IgD-negative memory B cell (primary cell): ENCODE measurements around the gene KIN. TPM values are rescaled to one million over a fixed set of nuclear protein-coding genes. Genes with fewer than 3 reads are reported as not detected.
"Not testable (repeated sequence)": the region's sequence is repeated elsewhere in the genome, so short reads cannot be mapped to it uniquely, and the experiment has no call there.

Source experiments
- H3K27ac Mint-ChIP-seq, 3 donors: one replicate each; pipeline ENCODE4 v1.8.0; 2020 to 2022; ENCODE audit warnings: mild to moderate bottlenecking in 3 of 3, mixed read lengths in 3 of 3, moderate library complexity in 1 of 3
- H3K27me3 Mint-ChIP-seq: one replicate; pipeline ENCODE4 v1.8.0; 2021; ENCODE audit warnings: mixed read lengths
- H3K36me3 Mint-ChIP-seq: one replicate; pipeline ENCODE4 v1.8.0; 2020; ENCODE audit warnings: mild to moderate bottlenecking, mixed read lengths
- H3K4me1 Mint-ChIP-seq, 3 donors: one replicate each; pipeline ENCODE4 v1.8.0; 2020 to 2022; ENCODE audit warnings: mixed read lengths in 3 of 3, mild to moderate bottlenecking in 1 of 3
- H3K4me3 Mint-ChIP-seq, 4 donors: one replicate each; pipeline ENCODE4 v1.8.0; 2020 to 2022; ENCODE audit warnings: mild to moderate bottlenecking in 4 of 4, mixed read lengths in 4 of 4, moderate library complexity in 3 of 4
- H3K9me3 Mint-ChIP-seq, 3 donors: one replicate each; pipeline ENCODE4 v1.8.0; 2020 to 2021; ENCODE audit warnings: mixed read lengths in 3 of 3, mild to moderate bottlenecking in 1 of 3
- polyA plus RNA-seq: library from polyadenylated mRNA; unstranded; fragments of 300-500 nt; fragmentation: Illumina TruSeq; gene quantifications from one replicate; pipeline ENCODE4 v1.2.3, GENCODE V29; 2021

KIN gene
- polyA plus RNA-seq, 1 donor from 2014 or later = 5.6 TPM

DNA sequence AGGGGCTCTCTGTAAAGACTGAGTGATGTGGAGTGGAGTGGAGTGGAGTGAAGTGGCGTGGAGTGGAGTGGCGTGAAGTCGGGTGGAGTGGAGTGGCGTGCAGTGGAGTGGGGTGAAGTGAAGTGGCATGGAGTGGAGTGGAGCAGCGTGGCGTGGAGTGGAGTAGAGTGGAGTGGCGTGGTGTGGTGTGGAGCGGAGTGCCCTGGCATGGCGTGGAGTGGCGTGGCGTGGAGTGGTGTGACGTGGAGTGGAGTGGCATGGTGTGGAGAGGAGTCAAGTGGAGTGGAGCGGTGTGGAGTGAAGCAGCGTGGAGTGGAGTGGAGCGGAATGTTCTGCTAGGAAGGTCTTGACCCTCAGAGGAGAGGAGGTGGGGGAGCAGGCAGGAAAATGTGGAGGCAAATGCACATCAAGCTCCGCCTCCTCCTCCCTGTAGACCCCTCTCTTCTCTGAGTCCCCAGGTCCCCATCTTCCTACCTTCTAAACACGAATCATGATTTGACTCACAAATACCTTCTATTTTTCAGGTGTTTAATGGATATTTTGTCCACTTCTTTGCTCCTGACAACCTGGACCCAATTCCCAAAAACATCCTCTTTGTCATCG, 64.8 kb downstream of the KIN start:
- Mint-ChIP-seq H3K36me3 (no peaks in the 10 kb centered on the region), H3K9me3 (peaks cover 0 to 2% (median 0%) of the 10 kb centered on the region in 3 donors), H3K27ac (no peak overlapping the region), H3K4me1 (no peaks in the 10 kb centered on the region), H3K4me3 (no peak overlapping the region), H3K27me3 (peaks cover 2% of the 10 kb centered on the region)

DNA sequence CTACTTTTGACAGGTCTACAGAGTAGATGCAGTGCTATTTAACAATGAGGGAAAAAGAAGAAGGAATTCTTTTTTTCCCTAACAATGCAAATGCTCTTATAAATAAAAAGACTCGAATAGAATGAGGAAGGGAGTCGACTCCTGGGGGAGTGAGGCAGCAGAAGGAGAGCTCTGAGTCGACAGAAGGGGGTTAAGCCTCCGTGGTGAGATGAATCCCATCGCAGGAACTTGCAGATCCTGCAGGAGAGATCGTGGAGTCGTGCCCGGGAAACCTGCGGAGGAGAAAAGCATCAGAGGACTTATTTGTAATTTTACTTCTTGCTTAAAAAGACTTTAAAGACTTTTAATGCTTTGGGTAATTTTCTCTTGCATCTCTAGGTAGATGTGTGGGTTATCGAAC, 67.3 kb downstream of the KIN start:
- Mint-ChIP-seq H3K4me1 (no peaks in the 10 kb centered on the region), H3K36me3 (no peaks in the 10 kb centered on the region), H3K4me3 (no peak overlapping the region), H3K9me3 (peaks cover 0 to 2% (median 0%) of the 10 kb centered on the region in 3 donors), H3K27ac (no peak overlapping the region), H3K27me3 (peaks cover 4% of the 10 kb centered on the region)

GRCh38 chr10:7718685-7719084, 69.1 kb downstream of the KIN start:
- Mint-ChIP-seq H3K27ac (no peak overlapping the region), H3K4me3 (no peak overlapping the region), H3K27me3 (peaks cover 7% of the 10 kb centered on the region), H3K9me3 (peaks cover 0 to under 1% (median 0%) of the 10 kb centered on the region in 3 donors), H3K4me1 (no peaks in the 10 kb centered on the region), H3K36me3 (no peaks in the 10 kb centered on the region)

DNA sequence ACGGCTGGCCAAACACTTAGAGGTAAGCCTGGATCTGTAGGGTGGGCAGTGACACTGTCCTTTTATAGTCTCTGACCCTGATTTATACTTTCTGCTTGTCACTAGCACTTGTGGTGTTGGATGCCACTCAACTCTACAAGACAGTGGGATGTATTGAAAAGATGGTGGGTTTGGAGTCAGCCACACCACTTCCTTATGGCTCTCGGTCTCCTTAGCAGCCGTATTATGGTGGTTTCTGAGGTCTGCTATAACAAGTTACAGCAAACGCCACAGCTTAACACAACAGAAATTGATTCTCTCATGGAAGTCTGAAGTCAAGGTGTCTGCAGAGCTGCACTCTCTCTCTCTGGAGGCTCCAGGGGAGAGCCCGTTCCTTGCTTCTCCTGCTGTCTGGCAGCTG, 70.0 kb downstream of the KIN start:
- H3K27ac Mint-ChIP-seq = no peak overlapping the region
- H3K9me3 Mint-ChIP-seq = no peaks in the 10 kb centered on the region
- peaks cover 7% of the 10 kb centered on the region for H3K27me3 Mint-ChIP-seq
- H3K4me1 Mint-ChIP-seq = no peaks in the 10 kb centered on the region
- H3K4me3 Mint-ChIP-seq = peak overlapping the region in 1 of 4 donors; percentile 48
- no peaks in the 10 kb centered on the region for H3K36me3 Mint-ChIP-seq

GRCh38 chr10:7715515-7715914, 72.3 kb downstream of the KIN start:
- Mint-ChIP-seq H3K4me3 (no peak overlapping the region), H3K27me3 (peaks cover 7% of the 10 kb centered on the region), H3K27ac (no peak overlapping the region), H3K36me3 (no peaks in the 10 kb centered on the region), H3K9me3 (peaks cover 0 to 4% (median 3%) of the 10 kb centered on the region in 3 donors), H3K4me1 (no peaks in the 10 kb centered on the region)

GRCh38 chr10:7711075-7711474, 76.7 kb downstream of the KIN start:
- not testable (repeated sequence) for H3K9me3 Mint-ChIP-seq, H3K4me3 Mint-ChIP-seq, H3K27me3 Mint-ChIP-seq, H3K4me1 Mint-ChIP-seq, H3K27ac Mint-ChIP-seq, H3K36me3 Mint-ChIP-seq

- Mint-ChIP-seq H3K4me1 (no peaks in the 10 kb centered on the region), H3K9me3 (peaks cover 0 to 4% (median 3%) of the 10 kb centered on the region in 3 donors), H3K27ac (no peak overlapping the region), H3K4me3 (no peak overlapping the region), H3K36me3 (no peaks in the 10 kb centered on the region), H3K27me3 (peaks cover 10% of the 10 kb centered on the region)
Observed at GRCh38 chr10:7710446-7710845, 77.3 kb downstream of the KIN start.

DNA sequence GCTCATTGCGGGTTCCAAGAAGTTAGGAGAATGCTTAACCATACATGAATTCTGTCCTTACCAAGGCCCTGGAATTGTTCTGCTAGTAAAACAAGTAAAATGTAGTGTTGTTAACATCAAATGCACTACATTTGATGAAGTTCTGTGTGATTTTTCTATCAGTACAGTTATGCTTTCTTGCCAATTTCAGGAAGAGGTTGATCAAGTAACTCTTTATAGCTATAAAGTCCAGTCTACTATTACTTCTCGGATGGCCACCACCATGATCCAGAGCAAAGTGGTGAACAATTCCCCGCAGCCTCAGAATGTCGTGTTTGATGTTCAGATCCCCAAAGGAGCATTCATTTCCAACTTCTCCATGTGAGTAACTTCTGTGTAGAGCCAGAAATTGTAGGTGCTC, 79.0 kb downstream of the KIN start:
- Mint-ChIP-seq H3K27ac (no peak overlapping the region), H3K9me3 (peaks cover 0 to 4% (median 4%) of the 10 kb centered on the region in 3 donors), H3K4me3 (no peak overlapping the region), H3K36me3 (no peaks in the 10 kb centered on the region), H3K27me3 (peaks cover 8% of the 10 kb centered on the region), H3K4me1 (no peaks in the 10 kb centered on the region)

DNA sequence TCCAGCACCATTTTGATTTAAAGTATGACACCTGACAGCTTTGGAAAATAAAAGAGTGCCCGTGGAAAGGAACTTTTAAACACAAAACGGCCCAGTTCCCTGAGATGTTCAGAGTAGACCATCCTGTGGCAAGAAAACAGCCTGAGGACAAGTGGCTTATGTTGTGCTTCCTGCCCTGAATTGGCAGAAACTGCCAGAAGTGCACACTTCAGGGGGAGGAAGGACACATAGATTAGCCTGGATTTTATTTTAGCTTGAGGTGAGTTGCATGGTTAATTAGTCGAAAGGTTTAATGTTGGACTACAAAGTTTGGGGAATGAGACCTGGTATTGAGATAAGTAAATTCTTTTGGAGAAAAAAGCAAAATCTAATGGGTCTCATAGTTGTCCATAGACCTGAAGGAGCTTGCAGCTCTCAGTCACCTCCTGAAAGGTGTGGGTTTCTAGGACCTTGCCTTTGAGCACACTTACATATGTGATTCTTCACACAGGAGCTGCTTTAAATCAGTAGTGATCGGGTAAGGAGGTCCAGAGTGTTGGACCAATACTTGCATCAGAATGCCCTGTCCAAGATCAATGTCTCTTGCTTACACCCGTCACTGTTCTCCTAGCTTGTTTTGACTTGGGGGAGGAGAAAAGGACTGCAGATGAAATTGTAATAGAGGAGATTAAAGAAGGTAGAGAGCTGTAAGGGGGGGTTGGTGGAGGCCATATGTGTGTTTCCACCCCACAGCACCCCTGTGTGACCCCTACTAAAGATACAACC, 79.8 kb downstream of the KIN start:
- Mint-ChIP-seq H3K27ac (no peak overlapping the region), H3K27me3 (peaks cover 11% of the 10 kb centered on the region), H3K9me3 (peaks cover 0 to 4% (median 4%) of the 10 kb centered on the region in 3 donors), H3K4me1 (no peaks in the 10 kb centered on the region), H3K36me3 (no peaks in the 10 kb centered on the region), H3K4me3 (no peak overlapping the region)

DNA sequence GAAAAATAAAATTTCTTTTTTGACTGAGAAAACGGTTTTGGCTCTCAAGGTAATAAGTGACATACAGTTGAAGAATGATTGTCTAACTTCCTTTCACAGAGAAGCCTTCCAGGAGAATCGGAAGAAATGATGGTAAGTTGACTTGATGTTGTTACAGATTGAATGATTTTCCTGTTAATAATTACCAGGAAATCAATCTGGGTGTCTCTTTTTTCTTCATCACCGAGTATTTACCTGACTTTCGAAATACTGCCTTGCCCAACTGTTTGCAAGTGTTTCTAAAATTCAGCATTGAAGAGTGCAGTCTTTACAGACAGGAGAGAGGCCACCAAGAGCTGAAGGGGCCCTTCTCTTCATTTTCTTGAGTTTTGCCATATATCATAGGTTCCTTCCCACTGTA, 80.7 kb downstream of the KIN start:
- Mint-ChIP-seq H3K9me3 (peaks cover 0 to 4% (median 4%) of the 10 kb centered on the region in 3 donors), H3K4me3 (no peak overlapping the region), H3K36me3 (no peaks in the 10 kb centered on the region), H3K4me1 (no peaks in the 10 kb centered on the region), H3K27ac (no peak overlapping the region), H3K27me3 (peaks cover 11% of the 10 kb centered on the region)

DNA sequence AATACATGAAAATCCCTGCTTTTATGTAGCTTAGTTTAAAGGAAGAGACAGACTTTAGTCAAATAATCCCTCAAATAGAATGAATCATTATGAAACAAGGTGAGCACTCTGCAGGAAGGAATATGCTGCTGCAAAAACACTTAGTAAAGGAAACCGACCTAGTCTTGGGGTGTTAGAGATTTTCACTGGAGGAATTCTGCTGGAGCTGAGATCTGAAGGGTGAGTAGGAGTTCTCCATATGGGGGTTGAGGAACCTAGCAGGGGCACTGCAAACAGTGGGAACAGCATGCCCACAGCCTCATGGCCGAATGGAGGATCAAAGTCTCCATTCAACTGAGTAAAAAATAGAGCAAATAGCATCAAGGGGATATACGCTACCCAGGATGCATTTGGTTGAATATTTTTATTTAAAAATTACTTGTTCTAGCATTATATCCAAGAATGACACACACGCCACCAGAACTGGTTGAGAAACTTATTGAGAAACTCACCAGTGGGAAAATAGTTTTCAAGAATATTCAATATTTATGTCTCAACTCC, 81.2 kb downstream of the KIN start:
- H3K4me1 Mint-ChIP-seq = no peaks in the 10 kb centered on the region
- peaks cover 11% of the 10 kb centered on the region for H3K27me3 Mint-ChIP-seq
- no peak overlapping the region for H3K4me3 Mint-ChIP-seq
- no peak overlapping the region for H3K27ac Mint-ChIP-seq
- no peaks in the 10 kb centered on the region for H3K36me3 Mint-ChIP-seq
- H3K9me3 Mint-ChIP-seq = peaks cover 0 to 4% (median 4%) of the 10 kb centered on the region in 3 donors

DNA sequence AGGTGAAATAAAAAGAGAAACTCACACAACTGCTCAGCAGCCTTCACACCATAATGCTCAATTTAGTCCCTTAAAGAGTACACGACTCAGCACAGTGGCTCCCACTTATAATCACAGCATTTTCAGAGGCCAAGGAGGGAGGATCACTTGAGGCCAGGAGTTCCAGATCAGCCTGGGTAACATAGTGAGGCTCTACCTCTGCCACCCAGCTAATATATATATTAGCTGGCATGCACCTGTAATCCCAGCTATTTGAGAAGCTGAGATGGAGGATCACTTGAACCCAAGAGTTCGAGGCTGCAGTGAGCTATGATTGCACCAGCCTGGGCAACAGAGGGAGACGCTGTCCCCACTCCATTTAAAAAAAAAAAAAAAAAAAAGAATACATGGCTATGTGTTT, 82.5 kb downstream of the KIN start:
- Mint-ChIP-seq H3K4me1 (no peaks in the 10 kb centered on the region), H3K27ac (no peak overlapping the region), H3K36me3 (no peaks in the 10 kb centered on the region), H3K9me3 (peaks cover 0 to 1% (median 0%) of the 10 kb centered on the region in 3 donors), H3K27me3 (peaks cover 11% of the 10 kb centered on the region), H3K4me3 (no peak overlapping the region)

DNA sequence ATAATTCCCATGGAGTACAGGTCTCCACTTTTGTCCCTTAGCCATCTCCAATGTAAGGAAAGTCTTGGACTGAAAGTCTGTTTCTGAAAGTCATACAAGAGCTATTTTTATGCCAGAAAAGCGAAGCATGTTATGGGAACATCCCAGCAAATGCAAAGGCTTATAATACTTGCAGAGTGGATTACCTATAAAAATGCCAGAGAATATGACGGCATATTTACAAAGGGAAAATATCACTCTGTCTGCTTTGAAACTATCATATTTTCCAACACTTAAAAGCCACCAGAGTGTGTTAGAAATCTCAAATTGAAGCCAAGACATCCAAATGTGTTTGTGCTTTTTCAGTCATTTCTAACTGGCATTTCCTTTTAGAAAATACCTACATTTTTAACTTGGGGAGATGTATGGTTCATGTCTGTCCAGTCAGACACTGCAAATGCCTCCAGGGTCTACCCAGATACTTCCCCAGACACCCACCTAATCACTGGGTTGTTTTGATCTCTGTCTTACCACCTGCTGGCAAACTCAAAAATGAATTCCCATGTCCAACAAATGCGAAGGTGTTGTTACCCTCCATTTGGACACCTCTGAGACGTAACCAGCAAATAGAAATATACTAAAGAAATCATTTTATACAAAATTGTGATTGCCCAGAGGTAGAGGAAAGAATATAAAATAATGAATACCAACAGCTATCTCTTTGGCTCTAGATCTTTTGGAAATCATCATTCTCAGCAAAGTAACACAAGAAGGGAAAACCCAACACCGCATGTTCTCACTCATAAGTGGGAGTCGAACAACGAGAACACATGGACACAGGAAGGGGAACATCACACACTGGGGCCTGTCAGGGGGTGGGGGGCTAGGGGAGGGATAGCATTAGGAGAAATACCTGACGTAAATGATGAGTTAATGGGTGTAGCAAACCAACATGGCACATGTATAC, 83.4 kb downstream of the KIN start:
- no peaks in the 10 kb centered on the region for H3K4me1 Mint-ChIP-seq
- peaks cover 11% of the 10 kb centered on the region for H3K27me3 Mint-ChIP-seq
- no peak overlapping the region for H3K4me3 Mint-ChIP-seq
- no peaks in the 10 kb centered on the region for H3K36me3 Mint-ChIP-seq
- peak overlapping the region in 1 of 3 donors; percentile 8 for H3K27ac Mint-ChIP-seq
- H3K9me3 Mint-ChIP-seq = peaks cover 0 to 1% (median 0%) of the 10 kb centered on the region in 3 donors

GRCh38 chr10:7703140-7703539, 84.7 kb downstream of the KIN start, which contains the start of gene ITIH2:
ITIH2 (plus strand) TSS chr10:7703316; CDS start chr10:7703435, 119 bp downstream.
- H3K27me3 Mint-ChIP-seq = peaks cover 13% of the 10 kb centered on the region

More at GRCh38 chr10:7703140-7703539, 84.7 kb downstream of the KIN start, which contains the start of gene ITIH2:
- H3K36me3 Mint-ChIP-seq = no peaks in the 10 kb centered on the region
- H3K4me1 Mint-ChIP-seq = no peaks in the 10 kb centered on the region
- H3K27ac Mint-ChIP-seq = no peak within 1 kb of the TSS
- no peak within 1 kb of the TSS for H3K4me3 Mint-ChIP-seq
- H3K9me3 Mint-ChIP-seq = peaks cover 0 to 1% (median 0%) of the 10 kb centered on the region in 3 donors
